Testis (tissue), 3 donors: ENCODE data around the gene PRMT3. TPM values are rescaled to one million over a fixed set of nuclear protein-coding genes. Genes with fewer than 3 reads are reported as not detected.
"Not testable (repeated sequence)": the region's sequence is repeated elsewhere in the genome, so short reads cannot be mapped to it uniquely, and the experiment has no call there.

Experiments
- DNase-seq: peaks from one replicate; pipeline ENCODE4 v3.0.0-alpha.2; 2019
- H3K27ac ChIP-seq, 2 donors: fragments of 200-600 bp; sonication (generic); one replicate each; pipeline ENCODE4 v1.5.1; 2019
- H3K27me3 ChIP-seq: fragments of 200-600 bp; sonication (generic); one replicate; pipeline ENCODE4 v1.5.1; 2019
- H3K36me3 ChIP-seq: fragments of 200-600 bp; sonication (generic); one replicate; pipeline ENCODE4 v1.5.1; 2017; ENCODE audit warnings: low read depth; ENCODE audit errors: missing control alignments
- H3K4me1 ChIP-seq: fragments of 200-600 bp; sonication (generic); one replicate; pipeline ENCODE4 v1.5.1; 2019
- H3K4me3 ChIP-seq, 2 donors: fragments of 200-600 bp; sonication (generic); one replicate each; pipeline ENCODE4 v1.5.1; 2017 to 2019
- H3K9me3 ChIP-seq: fragments of 200-600 bp; sonication (generic); one replicate; pipeline ENCODE4 v1.5.1; 2017
- POLR2A ChIP-seq: fragments of 450-650 bp; IDR thresholded peaks from one replicate; pipeline ENCODE4 v1.6.1; 2017; ENCODE audit warnings: antibody characterized with exemption, mild to moderate bottlenecking, moderate library complexity
- WGBS, 2 donors: methylation state at CpG; one replicate each; pipeline ENCODE4 v1.1.5; 2018; 5-methylcytosine and 5-hydroxymethylcytosine counted together
- intact Hi-C: fragments of 100-400 bp; cut with DNase I; formaldehyde crosslinking; loops from one replicate; pipeline ENCODE4 v1.15.1; 2023; ENCODE audit warnings: low total_unique reads
- polyA plus RNA-seq: library from polyadenylated mRNA; stranded (reverse); fragments of 350-450 nt; fragmentation: Illumina TruSeq; extraction: RNeasy Lipid Tissue Mini Kit (QIAGEN cat#74804); gene quantifications from one replicate; pipeline ENCODE4 v1.2.3, GENCODE V29; 2014; ENCODE audit warnings: low read depth, low replicate concordance; ENCODE audit not compliant: insufficient read depth
- total RNA-seq, 2 donors: library from RNA; depleted of rRNA; stranded (reverse); fragments of >200 nt; gene quantifications; one replicate each; pipeline ENCODE4 v1.2.3, GENCODE V29; 2016
- TF ChIP-seq, protein P1 (sequence below), 3 experiments: fragments of 450-650 bp in 2 of 3; fragments of 200-600 bp in 1 of 3; sonication (generic) in 1 of 3; IDR thresholded peaks; one replicate each; pipeline ENCODE4 v1.5.1; 2016 to 2019; ENCODE audit warnings: antibody characterized with exemption in 3 of 3, mild to moderate bottlenecking in 2 of 3, moderate library complexity in 1 of 3

PRMT3 gene
- total and polyA plus RNA-seq, 3 donors from 2014 or later: 9.1 to 28.0 (median 22.4) TPM

DNA sequence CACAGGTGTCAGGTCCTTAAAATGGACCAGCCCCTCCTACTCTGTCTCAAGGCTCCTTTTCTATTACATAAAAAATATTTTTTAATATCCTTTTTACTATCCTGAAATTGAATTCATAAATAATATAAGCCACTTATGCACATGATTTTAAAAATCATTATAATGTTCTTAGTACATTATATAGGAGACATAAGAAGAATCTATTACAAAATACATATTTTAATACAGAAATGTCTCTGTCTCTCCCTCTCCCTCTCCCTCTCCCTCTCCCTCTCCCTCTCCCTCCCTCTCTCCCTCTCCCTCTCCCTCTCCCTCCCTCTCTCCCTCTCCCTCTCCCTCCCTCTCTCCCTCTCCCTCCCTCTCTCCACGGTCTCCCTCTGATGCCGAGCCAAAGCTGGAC, 159.9 kb downstream of the PRMT3 start:
- no peaks in the 10 kb centered on the region for H3K9me3 ChIP-seq
- no peak overlapping the region for H3K4me3 ChIP-seq
- DNase-seq: no peak
- intact Hi-C loops: no loop called here
- TF ChIP-seq, protein P1, sequence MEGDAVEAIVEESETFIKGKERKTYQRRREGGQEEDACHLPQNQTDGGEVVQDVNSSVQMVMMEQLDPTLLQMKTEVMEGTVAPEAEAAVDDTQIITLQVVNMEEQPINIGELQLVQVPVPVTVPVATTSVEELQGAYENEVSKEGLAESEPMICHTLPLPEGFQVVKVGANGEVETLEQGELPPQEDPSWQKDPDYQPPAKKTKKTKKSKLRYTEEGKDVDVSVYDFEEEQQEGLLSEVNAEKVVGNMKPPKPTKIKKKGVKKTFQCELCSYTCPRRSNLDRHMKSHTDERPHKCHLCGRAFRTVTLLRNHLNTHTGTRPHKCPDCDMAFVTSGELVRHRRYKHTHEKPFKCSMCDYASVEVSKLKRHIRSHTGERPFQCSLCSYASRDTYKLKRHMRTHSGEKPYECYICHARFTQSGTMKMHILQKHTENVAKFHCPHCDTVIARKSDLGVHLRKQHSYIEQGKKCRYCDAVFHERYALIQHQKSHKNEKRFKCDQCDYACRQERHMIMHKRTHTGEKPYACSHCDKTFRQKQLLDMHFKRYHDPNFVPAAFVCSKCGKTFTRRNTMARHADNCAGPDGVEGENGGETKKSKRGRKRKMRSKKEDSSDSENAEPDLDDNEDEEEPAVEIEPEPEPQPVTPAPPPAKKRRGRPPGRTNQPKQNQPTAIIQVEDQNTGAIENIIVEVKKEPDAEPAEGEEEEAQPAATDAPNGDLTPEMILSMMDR (IDR thresholded peaks at IDR 0.05): no peak
- no peak for TF ChIP-seq POLR2A
- no peaks in the 10 kb centered on the region for H3K4me1 ChIP-seq
- no peaks in the 10 kb centered on the region for H3K36me3 ChIP-seq
- no peaks in the 10 kb centered on the region for H3K27me3 ChIP-seq
- H3K27ac ChIP-seq: no peak overlapping the region
- WGBS, 2 donors: 57 to 92% methylated on average over 2 of the region's 2 CpGs

DNA sequence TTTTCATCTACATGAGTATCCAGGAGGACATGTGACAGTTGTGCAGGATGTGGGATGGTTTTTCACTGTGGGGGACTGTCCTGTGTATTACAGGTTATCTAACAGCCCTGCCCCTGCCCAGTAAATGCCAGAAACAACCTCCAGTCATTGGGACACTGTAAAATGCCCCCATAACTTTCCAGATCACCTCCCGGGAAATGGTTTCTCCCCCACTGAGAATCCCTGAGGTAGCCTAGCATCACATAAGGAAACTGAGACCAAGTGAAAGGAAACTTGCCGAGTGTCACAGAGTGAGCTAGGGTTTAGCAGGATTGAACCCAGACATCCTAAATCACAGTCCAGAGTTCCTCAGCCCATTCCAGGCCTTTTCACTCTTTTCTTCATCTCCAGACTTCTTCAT, 163.6 kb downstream of the PRMT3 start:
- Histone ChIP-seq H3K27ac (no peak overlapping the region), H3K36me3 (no peaks in the 10 kb centered on the region), H3K4me1 (no peaks in the 10 kb centered on the region), H3K4me3 (no peak overlapping the region), H3K27me3 (no peaks in the 10 kb centered on the region), H3K9me3 (no peaks in the 10 kb centered on the region)
- intact Hi-C loops: no loop called here
- TF ChIP-seq, protein P1 (IDR thresholded peaks at IDR 0.05): no peak
- no peak for TF ChIP-seq POLR2A
- DNase-seq: no peak
- WGBS, 2 donors: 56 to 73% methylated on average over 2 of the region's 2 CpGs

DNA sequence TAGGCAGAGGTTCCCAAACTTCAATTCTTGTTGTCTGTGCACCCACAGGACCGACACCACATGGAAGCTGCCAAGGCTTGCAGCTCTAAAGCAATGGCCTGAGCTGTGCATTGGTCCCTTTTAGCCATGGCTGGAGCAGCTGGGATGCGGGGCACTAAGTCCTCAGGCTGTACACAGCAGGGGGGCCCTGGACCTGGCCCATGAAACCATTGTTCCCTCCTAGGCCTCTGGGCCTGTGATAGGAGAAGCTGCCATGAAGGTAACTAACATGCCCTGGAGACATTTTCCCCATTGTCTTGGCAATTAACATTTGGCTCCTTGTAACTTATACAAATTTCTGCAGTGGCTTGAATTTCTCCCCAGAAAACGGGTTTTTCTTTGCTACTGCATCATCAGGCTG, 168.3 kb downstream of the PRMT3 start:
- no peaks in the 10 kb centered on the region for H3K9me3 ChIP-seq
- H3K27me3 ChIP-seq: no peaks in the 10 kb centered on the region
- no peaks in the 10 kb centered on the region for H3K36me3 ChIP-seq
- TF ChIP-seq, protein P1 (IDR thresholded peaks at IDR 0.05): no peak
- no peak for TF ChIP-seq POLR2A
- no peak for DNase-seq
- intact Hi-C loops: no loop called here
- H3K27ac ChIP-seq: no peak overlapping the region
- 64 to 67% methylated on average over 1 to 3 of the region's 3 CpGs for WGBS, 2 donors
- no peak overlapping the region for H3K4me3 ChIP-seq
- no peaks in the 10 kb centered on the region for H3K4me1 ChIP-seq

DNA sequence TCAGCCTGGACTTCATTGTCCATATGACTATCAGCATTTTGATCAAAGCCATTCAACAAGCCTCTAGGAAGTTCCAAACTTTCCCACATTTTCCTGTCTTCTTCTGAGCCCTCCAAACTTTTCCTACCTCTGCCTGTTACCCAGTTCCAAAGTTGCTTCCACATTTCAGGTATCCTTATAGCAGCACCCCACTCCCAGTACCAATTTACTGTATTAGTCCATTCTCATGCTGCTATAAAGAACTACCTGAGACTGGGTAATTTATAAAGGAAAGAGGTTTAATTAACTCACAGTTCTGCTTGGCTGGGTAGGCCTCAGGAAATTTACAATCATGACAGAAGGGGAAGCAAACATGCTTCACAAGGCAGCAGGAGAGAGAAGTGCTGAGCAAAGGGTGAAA, 168.9 kb downstream of the PRMT3 start:
- intact Hi-C loops, DNase-seq: not testable (repeated sequence)

DNA sequence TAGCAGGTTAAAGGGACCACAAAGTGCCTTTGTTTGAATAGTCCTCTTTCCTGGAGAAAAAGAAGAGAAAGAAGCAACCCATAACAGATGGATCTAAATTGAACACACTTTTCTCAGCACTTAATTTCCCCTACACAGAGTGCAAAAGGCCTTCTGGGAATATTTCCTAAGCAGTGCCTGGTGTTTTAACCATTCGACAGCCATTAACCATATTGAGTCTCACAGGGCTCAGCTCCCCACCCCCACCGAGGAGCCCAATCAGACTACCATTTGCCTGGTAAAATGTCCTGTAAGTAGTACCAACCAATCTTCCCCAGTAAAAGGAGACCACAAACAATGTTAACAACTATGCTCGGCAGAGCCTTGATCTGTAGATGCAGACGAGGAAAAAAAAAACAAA, 171.2 kb downstream of the PRMT3 start:
- 89 to 92% methylated on average over 4 of the region's 4 CpGs for WGBS, 2 donors
- no peak for DNase-seq
- H3K4me3 ChIP-seq: no peak overlapping the region
- no peaks in the 10 kb centered on the region for H3K4me1 ChIP-seq
- intact Hi-C loops: no loop called here
- no peaks in the 10 kb centered on the region for H3K36me3 ChIP-seq
- H3K27ac ChIP-seq: no peak overlapping the region
- TF ChIP-seq POLR2A: no peak
- TF ChIP-seq, protein P1 (IDR thresholded peaks at IDR 0.05): no peak
- no peaks in the 10 kb centered on the region for H3K9me3 ChIP-seq
- no peaks in the 10 kb centered on the region for H3K27me3 ChIP-seq

More for the DNA sequence above, 168.9 kb downstream of the PRMT3 start:
- not testable (repeated sequence) for H3K36me3 ChIP-seq, H3K4me3 ChIP-seq, H3K4me1 ChIP-seq, H3K27me3 ChIP-seq, H3K27ac ChIP-seq, H3K9me3 ChIP-seq

Other genes with a start within 250 kb of the PRMT3 start
- not detected for gene DBX1, start 227.2 kb upstream of the PRMT3 start, total RNA-seq
- gene DBX1, start 227.2 kb upstream of the PRMT3 start, polyA plus RNA-seq: not detected
- 10 to 100 TPM; 20.7 to 24.0 TPM for gene HTATIP2, start 24.0 kb upstream of the PRMT3 start, total RNA-seq
- 46.1 TPM for gene HTATIP2, start 24.0 kb upstream of the PRMT3 start, polyA plus RNA-seq
- 1 to 10 TPM; 1.5 to 1.9 TPM for gene SLC6A5, start 211.9 kb downstream of the PRMT3 start, total RNA-seq
- gene SLC6A5, start 211.9 kb downstream of the PRMT3 start, polyA plus RNA-seq: 2.1 TPM